ENCODE results near the gene ARHGAP10. TPM values are rescaled to one million over a fixed set of nuclear protein-coding genes. Genes with fewer than 3 reads are reported as not detected.

Gene ARHGAP10
- total RNA-seq, 1 donor from 2014 or later: 30.5 TPM

DNA sequence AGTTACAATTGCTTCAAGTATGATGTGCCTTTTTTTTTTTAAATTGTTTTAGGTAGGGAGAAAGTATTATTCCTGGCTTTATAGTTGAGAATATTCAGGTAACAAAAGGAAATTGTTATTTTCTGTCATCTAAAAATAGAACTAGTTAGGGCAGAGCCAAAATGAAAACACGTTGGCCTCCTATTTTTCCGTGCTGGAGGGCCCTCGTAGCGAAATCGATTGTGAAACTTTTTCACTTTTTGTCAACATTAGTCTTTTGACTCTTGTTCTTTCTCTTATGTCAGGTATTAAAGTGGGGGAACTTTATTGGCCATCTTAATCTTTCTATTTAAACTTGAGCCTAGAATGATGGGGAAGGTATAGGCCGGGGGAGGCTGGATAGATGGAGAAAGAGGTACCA is 104.9 kb downstream of the ARHGAP10 start:
- TF ChIP-seq CTCF (IDR thresholded peaks at IDR 0.05; ENCODE audit: unreplicated experiment): no peak

GRCh38 chr4:147837435-147837834 is 105.5 kb downstream of the ARHGAP10 start:
- Mint-ChIP-seq H3K27me3 (ENCODE audit: low read depth) (no peaks in the 10 kb centered on the region), H3K4me1 (peaks cover 46% of the 10 kb centered on the region), H3K4me3 (no peak overlapping the region), H3K36me3 (no peaks in the 10 kb centered on the region), H3K27ac (no peak overlapping the region), H3K9me3 (no peaks in the 10 kb centered on the region)
- TF ChIP-seq CTCF (IDR thresholded peaks at IDR 0.05; ENCODE audit: unreplicated experiment): no peak
- DNase-seq (ENCODE audit: low spot score in 2 of 2, unreplicated experiment in 2 of 2): no peak

More for the DNA sequence above, 104.9 kb downstream of the ARHGAP10 start:
- no peaks in the 10 kb centered on the region for H3K36me3 Mint-ChIP-seq
- peak overlapping the region; percentile 73 for H3K27ac Mint-ChIP-seq
- peaks cover 49% of the 10 kb centered on the region for H3K4me1 Mint-ChIP-seq
- no peak overlapping the region for H3K4me3 Mint-ChIP-seq
- no peaks in the 10 kb centered on the region for H3K9me3 Mint-ChIP-seq
- no peak for DNase-seq (ENCODE audit: low spot score in 2 of 2, unreplicated experiment in 2 of 2)
- no peaks in the 10 kb centered on the region for H3K27me3 Mint-ChIP-seq (ENCODE audit: low read depth)

DNA sequence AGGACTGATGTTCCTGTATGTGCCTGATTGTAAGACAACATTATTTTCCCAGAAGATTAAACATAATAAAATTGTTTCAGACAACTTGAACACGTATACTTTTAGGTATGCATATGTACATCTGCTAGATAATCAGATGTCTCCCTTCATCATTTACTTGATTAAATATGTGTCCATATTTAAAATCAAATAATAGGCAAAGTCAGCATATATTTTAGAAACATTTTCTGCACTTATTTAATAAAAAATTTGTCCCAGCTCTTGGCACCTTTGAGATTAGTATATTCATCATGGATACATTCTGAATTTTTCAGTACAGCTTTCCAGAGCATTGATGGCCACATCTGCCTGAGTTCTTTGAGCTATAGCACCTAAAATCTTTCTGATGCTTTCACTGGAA is 106.0 kb downstream of the ARHGAP10 start:
- no peaks in the 10 kb centered on the region for H3K36me3 Mint-ChIP-seq
- TF ChIP-seq CTCF (IDR thresholded peaks at IDR 0.05; ENCODE audit: unreplicated experiment): no peak
- no peak for DNase-seq (ENCODE audit: low spot score in 2 of 2, unreplicated experiment in 2 of 2)
- H3K4me1 Mint-ChIP-seq: peaks cover 46% of the 10 kb centered on the region
- no peak overlapping the region for H3K4me3 Mint-ChIP-seq
- no peaks in the 10 kb centered on the region for H3K9me3 Mint-ChIP-seq
- no peak overlapping the region for H3K27ac Mint-ChIP-seq
- H3K27me3 Mint-ChIP-seq (ENCODE audit: low read depth): no peaks in the 10 kb centered on the region

GRCh38 chr4:147839200-147839599 is 107.3 kb downstream of the ARHGAP10 start:
- Mint-ChIP-seq H3K9me3 (no peaks in the 10 kb centered on the region), H3K4me3 (no peak overlapping the region), H3K36me3 (no peaks in the 10 kb centered on the region), H3K27me3 (ENCODE audit: low read depth) (no peaks in the 10 kb centered on the region), H3K27ac (peak overlapping the region; percentile 84), H3K4me1 (peaks cover 44% of the 10 kb centered on the region)
- no peak for DNase-seq (ENCODE audit: low spot score in 2 of 2, unreplicated experiment in 2 of 2)
- no peak for TF ChIP-seq CTCF (IDR thresholded peaks at IDR 0.05; ENCODE audit: unreplicated experiment)

- Mint-ChIP-seq H3K9me3 (no peaks in the 10 kb centered on the region), H3K4me3 (no peak overlapping the region), H3K27ac (peak overlapping the region; percentile 84), H3K27me3 (ENCODE audit: low read depth) (no peaks in the 10 kb centered on the region), H3K36me3 (no peaks in the 10 kb centered on the region), H3K4me1 (peaks cover 44% of the 10 kb centered on the region)
- no peak for DNase-seq (ENCODE audit: low spot score in 2 of 2, unreplicated experiment in 2 of 2)
- TF ChIP-seq CTCF (IDR thresholded peaks at IDR 0.05; ENCODE audit: unreplicated experiment): no peak
These were observed 107.8 kb downstream of the ARHGAP10 start for GRCh38 chr4:147839663-147840062.
